Cardiac muscle cell (in vitro differentiated cells and primary cell): ENCODE results near the gene NIPSNAP3A. TPM values are rescaled to one million over a fixed set of nuclear protein-coding genes. Genes with fewer than 3 reads are reported as not detected.

Experiments used
- DNase-seq, 2 donors: peaks; one replicate each; pipeline versions ENCODE4 v3.0.0 to v3.0.0-alpha.2; 2010 to 2017; ENCODE audit warnings: low read depth in 1 of 2, low spot score in 1 of 2
- H3K27ac ChIP-seq: fragments of 200-600 bp; sonication (generic); 2 replicates; pipeline ENCODE4 v1.5.1; 2016
- H3K27me3 ChIP-seq: fragments of 200-600 bp; sonication (generic); 2 replicates; pipeline ENCODE4 v1.6.0; 2016; ENCODE audit warnings: control low read depth
- H3K36me3 ChIP-seq: fragments of 200-600 bp; sonication (generic); 2 replicates; pipeline ENCODE4 v1.5.1; 2016; ENCODE audit warnings: control low read depth
- H3K4me1 ChIP-seq: fragments of 200-600 bp; sonication (generic); 2 replicates; pipeline ENCODE4 v1.8.1; 2017; ENCODE audit warnings: low read depth, mild to moderate bottlenecking, mixed run types
- H3K4me3 ChIP-seq: fragments of 200-600 bp; sonication (generic); 2 replicates; pipeline ENCODE4 v1.5.1; 2016; ENCODE audit warnings: mild to moderate bottlenecking
- H3K9me3 ChIP-seq: fragments of 200-600 bp; sonication (generic); 2 replicates; pipeline ENCODE4 v1.5.1; 2017; ENCODE audit warnings: low read depth, mild to moderate bottlenecking, control low read depth
- polyA plus RNA-seq: library from polyadenylated mRNA; unstranded; fragments of >200 nt; fragmentation: Nextera tagmentation; extraction: Ambion mirVana; gene quantifications from 2 replicates; pipeline ENCODE4 v1.2.1, GENCODE V29; 2016
- total RNA-seq: library from RNA; depleted of rRNA; stranded (reverse); fragments of >200 nt; gene quantifications from 2 replicates; pipeline ENCODE4 v1.2.3, GENCODE V29; 2016
- TF ChIP-seq, protein P1 (sequence below): IDR thresholded peaks from 2 replicates; pipeline ENCODE4 v1.5.1; 2012; ENCODE audit warnings: low read depth, mild to moderate bottlenecking, low read length

The NIPSNAP3A gene
- total and polyA plus RNA-seq, 2 experiments from 2014 or later = 61.7 to 187 TPM

DNA sequence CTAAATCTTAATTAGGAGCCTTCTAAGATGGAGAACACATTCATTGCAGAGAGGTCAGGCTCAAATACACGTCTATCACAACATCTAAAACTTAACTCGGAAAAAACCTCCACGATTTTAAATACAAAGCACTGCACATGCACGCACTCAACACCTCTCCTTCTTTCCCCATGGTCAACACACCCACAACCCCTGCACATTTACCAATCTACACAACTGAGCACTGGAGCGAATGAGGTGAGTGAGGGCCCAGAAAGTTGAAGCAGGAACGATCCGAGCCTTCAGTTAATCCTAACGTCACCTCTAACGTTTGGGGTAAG lies 278 bp upstream of the NIPSNAP3A start:
- Histone ChIP-seq H3K4me3 (peak overlapping the region; percentile 53), H3K36me3 (peaks cover 12% of the 10 kb centered on the region), H3K4me1 (peaks cover 43% of the 10 kb centered on the region), H3K27me3 (no peaks in the 10 kb centered on the region), H3K9me3 (no peaks in the 10 kb centered on the region), H3K27ac (peak overlapping the region; percentile 79)
- TF ChIP-seq, protein P1, sequence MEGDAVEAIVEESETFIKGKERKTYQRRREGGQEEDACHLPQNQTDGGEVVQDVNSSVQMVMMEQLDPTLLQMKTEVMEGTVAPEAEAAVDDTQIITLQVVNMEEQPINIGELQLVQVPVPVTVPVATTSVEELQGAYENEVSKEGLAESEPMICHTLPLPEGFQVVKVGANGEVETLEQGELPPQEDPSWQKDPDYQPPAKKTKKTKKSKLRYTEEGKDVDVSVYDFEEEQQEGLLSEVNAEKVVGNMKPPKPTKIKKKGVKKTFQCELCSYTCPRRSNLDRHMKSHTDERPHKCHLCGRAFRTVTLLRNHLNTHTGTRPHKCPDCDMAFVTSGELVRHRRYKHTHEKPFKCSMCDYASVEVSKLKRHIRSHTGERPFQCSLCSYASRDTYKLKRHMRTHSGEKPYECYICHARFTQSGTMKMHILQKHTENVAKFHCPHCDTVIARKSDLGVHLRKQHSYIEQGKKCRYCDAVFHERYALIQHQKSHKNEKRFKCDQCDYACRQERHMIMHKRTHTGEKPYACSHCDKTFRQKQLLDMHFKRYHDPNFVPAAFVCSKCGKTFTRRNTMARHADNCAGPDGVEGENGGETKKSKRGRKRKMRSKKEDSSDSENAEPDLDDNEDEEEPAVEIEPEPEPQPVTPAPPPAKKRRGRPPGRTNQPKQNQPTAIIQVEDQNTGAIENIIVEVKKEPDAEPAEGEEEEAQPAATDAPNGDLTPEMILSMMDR = no peak
- DNase-seq = no peak

DNA sequence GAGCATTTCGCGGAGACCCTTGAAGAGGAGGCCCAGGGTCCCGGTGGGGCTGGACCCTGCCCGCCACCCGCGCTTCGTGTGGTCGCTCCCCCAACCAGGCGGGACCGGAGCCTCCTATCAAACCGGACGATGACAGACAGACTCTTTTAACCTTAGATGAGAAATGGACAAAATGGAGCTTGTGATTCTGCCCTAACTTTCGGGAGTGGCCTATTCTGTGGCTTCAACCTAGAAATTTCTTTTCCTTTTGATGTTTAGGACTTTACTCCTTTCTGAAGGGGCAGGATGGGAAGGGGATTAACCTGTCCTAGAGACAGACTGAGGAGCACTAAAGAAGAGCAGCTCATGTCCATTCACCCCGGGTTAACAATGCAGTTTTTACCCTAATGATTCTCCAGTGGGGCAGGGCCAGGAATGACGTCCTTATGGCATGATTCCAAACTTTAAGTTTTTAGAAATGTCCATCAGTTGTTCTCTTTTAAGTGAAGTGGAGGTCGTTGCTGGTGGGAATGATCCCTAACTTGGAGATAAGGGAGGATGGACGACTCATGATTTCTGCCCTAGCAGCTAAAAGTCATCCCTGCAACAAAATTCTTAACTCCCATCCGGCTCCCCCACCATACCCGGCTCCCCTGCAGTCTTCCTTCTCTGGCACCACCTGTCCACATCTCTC lies 1.0 kb downstream of the NIPSNAP3A start:
- DNase-seq = peak in 1 of 2 donors; percentile 33
- H3K4me3 ChIP-seq = peak overlapping the region; percentile 53
- H3K4me1 ChIP-seq = peaks cover 51% of the 10 kb centered on the region
- peak overlapping the region; percentile 79 for H3K27ac ChIP-seq
- no peaks in the 10 kb centered on the region for H3K27me3 ChIP-seq
- no peaks in the 10 kb centered on the region for H3K9me3 ChIP-seq
- TF ChIP-seq, protein P1 = no peak
- peaks cover 22% of the 10 kb centered on the region for H3K36me3 ChIP-seq

DNA sequence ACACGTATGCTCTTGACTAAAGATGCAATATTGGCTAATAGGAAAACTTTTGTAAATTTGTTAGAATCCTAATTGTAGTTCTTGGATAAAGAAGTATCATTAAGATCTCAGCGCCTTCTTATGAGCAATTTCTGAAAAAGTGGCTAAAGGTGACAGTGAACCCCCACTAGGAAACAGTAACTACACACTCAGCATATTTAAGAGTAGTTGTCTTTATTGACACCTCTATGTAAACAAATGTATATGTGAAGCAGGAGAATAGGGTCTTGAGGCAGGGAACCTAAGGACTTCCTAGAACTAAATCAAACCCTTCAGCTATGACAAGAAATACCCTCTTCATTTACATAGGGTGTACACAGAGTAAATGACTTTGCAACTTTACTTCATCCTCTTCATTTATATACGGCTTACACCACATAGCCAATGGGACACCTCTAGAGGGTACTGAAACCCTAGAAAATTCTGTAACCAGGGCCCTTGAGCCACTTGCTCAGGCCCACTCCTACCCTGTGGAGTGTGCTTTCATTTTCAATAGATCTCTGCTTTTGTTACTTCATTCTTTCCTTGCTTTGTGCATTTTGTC lies 2.8 kb downstream of the NIPSNAP3A start:
- Histone ChIP-seq H3K36me3 (peaks cover 39% of the 10 kb centered on the region), H3K4me3 (peak overlapping the region; percentile 53), H3K4me1 (peaks cover 44% of the 10 kb centered on the region), H3K9me3 (no peaks in the 10 kb centered on the region), H3K27me3 (no peaks in the 10 kb centered on the region), H3K27ac (no peak overlapping the region)
- no peak for DNase-seq
- TF ChIP-seq, protein P1 = no peak

DNA sequence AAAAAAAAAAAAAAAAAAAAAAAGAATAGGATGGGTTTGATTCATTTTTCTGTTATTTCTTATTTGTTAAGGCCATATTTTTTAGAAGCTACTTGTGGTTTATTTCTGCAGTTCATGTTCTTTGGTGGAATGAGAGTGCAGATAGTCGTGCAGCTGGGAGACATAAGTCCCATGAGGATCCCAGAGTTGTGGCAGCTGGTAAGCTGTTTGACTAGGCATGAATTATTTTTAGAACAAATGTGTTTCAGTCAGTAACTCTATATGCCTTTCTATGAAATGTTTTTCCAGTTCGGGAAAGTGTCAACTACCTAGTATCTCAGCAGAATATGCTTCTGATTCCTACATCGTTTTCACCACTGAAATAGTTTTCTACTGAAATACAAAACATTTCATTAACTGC lies 11.5 kb downstream of the NIPSNAP3A start:
- H3K4me3 ChIP-seq = no peak overlapping the region
- peaks cover 30% of the 10 kb centered on the region for H3K36me3 ChIP-seq
- no peaks in the 10 kb centered on the region for H3K9me3 ChIP-seq
- DNase-seq = no peak
- no peaks in the 10 kb centered on the region for H3K27me3 ChIP-seq
- no peaks in the 10 kb centered on the region for H3K4me1 ChIP-seq
- H3K27ac ChIP-seq = peak overlapping the region; percentile 70
- TF ChIP-seq, protein P1 = no peak

DNA sequence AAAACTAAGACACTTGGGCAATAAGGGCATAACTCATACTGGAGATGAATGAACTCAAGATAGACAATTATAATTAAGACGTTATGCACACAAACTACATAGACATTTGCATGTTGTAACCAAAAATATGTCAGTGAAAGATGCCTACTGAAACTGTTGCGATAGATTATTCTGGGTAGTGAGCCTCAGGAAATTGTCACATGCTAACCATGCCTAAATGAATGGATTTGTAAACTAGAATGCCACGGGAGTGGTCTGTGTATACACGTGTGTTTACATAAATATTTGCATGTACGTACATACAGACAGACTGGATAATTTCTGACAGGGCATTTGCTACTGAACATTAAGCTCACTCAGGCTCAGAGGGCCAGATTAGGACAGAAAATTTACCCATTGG lies 17.7 kb downstream of the NIPSNAP3A start:
- Histone ChIP-seq H3K9me3 (no peaks in the 10 kb centered on the region), H3K27ac (no peak overlapping the region), H3K36me3 (no peaks in the 10 kb centered on the region), H3K4me3 (peak overlapping the region; percentile 56), H3K27me3 (no peaks in the 10 kb centered on the region), H3K4me1 (peaks cover 3% of the 10 kb centered on the region)
- no peak for DNase-seq
- TF ChIP-seq, protein P1 = no peak
